Measurements from ENCODE around the gene ZFX.

GRCh38 chrX:24241822-24242648 lies 92.5 kb downstream of the ZFX start:
- TF ChIP-seq GABPA (IDR thresholded peaks at IDR 0.05; ENCODE audit: low read depth) (no peak), CTCF (IDR thresholded peaks at IDR 0.05; ENCODE audit: insufficient read depth, low read length) (no peak), POLR2AphosphoS5 (IDR thresholded peaks at IDR 0.05; ENCODE audit: low read depth) (no peak), SPI1 (IDR thresholded peaks at IDR 0.05; ENCODE audit: borderline replicate concordance, low read depth) (no peak)

Data from HL-60 (cell line).